Hematopoietic multipotent progenitor cell treated with erythropoietin and hydrocortisone succinate and interleukin-3 and kit ligand, for 17 days (in vitro differentiated cells): ENCODE results near the gene SARM1.

ENCODE experiments used
- DNase-seq: peaks from one replicate; pipeline ENCODE4 v3.0.0-alpha.2; 2015; ENCODE audit warnings: low spot score

Gene SARM1

DNA sequence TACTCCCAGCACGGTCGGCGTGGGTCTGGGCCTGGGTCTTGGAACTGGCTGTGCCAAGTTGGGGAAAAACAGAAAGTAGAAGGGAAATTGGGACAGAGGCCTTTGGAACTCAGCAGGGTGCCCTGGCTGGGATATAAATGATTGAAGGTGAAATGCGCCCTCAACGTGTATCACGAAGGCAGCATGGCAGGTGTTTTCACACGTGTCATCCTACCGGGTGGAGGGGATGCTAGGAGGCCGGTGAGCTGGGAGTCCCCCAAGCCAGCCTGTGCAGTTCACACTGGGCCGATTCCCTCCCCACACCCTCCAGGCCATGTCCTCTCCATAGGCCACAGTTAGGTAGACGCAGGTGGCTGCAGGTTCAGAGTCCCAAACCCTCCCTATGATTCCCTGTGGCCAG is 30.0 kb upstream of the SARM1 start:
- no peak for DNase-seq

DNA sequence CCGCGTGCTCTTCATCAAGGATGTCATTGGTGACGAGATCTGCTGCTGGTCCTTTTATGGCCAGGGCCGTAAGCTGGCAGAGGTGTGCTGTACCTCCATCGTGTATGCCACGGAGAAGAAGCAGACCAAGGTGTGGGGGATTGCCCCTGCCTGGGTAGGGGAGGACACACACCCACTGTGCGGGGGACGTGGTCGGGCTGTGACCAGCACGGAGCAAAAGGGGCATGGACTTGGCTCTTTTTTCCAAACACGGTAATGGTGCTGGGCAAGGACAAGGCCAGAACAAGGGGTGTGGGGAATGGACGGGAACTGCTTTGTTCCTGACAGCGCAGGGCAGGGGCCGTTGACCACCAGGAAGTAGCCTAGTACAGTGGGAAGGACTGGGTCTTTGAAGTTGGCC is 29.2 kb upstream of the SARM1 start:
- DNase-seq, result no peak

DNA sequence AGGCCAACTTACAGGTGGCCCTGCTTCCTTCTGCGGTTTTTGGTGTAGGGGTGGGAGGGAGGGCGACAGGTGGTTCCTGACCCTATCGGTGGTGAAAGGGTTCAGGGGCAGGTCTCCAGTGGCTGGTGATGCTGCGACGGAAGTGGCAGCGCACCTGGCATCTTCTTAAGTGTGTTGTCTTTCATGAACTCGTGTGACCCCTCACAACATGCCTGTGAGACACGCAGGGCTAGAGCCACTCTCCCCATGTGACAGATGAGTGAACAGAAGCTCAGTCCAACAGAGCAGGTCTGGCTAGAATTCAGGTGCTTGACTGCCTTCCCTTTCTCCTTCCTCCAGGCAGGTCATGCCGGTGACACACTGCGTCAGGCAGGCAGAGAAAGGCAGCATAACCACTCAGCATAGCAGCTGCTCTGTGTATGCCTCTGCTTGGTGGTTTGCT is 28.0 kb upstream of the SARM1 start:
- DNase-seq, result no peak

DNA sequence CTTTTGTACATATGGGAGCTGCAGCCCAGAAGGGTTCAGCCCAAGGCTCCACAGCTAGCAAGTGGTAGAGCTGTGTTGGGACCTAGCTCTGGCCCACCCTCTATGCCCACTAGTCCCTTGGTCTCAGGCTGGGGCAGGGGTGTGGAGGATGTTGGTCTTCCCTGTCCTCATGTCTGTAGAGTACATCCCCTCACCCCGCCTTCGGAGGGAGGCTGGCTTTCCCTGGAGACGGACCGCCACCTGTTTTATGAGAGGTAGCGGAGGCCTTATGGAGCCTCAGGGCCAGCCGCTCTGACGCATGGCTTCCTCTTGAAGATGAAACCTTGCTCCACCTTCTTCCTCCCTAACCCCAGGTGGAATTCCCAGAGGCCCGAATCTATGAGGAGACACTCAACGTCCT is 27.5 kb upstream of the SARM1 start:
- no peak for DNase-seq

DNA sequence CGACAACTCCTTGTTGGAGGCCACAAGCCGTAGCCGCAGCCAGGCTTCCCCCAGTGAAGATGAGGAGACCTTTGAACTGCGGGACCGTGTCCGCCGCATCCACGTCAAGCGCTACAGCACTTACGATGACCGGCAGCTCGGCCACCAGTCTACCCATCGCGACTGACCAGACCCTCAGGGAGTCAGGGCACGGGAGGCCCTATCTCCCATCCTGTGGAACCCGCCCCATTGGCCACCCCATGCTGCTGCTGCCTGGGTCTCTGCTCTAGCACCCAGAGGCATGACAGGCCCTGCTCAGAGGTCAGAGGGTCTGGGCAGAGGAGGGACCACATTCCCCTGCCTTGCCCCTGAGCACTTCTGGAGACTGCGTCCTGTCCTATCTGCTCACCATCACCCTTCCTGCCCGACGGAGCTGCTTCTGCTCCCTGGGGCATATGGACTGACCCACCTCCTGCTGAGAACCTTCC is 27.0 kb upstream of the SARM1 start:
- no peak for DNase-seq

DNA sequence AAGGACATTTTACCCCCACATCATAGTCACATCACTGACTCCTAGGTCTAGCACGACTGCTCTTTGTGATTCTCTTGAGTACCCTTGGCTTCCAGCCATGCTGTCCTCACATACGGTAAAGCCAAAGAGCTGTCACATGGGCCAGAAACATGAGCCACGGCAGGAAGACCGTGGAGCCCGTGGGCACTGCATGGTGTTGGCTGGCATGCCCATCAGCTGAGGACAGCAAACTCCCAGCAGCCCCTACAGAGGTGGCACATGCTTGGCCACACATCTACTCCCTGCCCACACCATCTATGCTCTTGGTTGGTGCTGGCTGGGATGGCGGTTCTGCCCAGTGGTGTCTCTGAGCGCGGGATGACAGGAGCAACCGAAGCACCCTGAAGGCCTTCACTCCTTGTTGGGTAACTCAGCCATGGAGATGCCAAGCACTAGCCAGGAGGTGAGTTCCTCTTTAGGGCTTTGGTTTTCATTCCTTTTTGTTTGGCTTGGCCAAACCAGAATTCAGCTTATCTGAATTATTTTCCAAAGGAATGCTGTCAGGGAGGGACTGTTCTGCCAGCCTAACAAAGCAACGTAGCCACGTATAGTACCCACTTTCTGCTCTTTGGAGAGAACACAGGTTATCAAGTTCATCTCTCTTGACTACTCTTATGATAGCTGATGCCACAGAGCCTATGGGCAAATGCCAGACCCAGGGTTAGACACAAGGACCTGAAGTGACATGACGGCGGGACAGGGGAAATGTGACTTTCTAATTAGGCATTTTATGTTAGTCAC is 25.9 kb upstream of the SARM1 start:
- DNase-seq, result no peak

DNA sequence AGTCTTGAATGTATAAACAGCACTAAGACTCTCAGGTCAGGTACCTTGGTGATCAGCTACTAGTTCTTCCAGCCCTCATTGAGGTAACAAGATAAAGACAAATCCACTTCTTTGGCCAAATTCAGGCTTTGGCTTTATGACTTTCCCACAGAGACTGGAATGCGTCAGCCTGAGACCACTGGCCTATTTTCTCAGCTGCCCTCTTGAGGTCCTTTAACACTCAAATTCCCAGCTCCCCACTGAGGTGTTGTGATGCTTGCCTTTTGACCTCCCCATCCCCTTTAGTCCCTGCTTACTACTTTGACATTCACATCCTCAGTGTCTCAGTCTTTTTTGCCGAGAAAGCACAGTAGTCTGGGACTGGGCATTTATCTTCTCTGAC is 25.3 kb upstream of the SARM1 start:
- DNase-seq, result no peak

DNA sequence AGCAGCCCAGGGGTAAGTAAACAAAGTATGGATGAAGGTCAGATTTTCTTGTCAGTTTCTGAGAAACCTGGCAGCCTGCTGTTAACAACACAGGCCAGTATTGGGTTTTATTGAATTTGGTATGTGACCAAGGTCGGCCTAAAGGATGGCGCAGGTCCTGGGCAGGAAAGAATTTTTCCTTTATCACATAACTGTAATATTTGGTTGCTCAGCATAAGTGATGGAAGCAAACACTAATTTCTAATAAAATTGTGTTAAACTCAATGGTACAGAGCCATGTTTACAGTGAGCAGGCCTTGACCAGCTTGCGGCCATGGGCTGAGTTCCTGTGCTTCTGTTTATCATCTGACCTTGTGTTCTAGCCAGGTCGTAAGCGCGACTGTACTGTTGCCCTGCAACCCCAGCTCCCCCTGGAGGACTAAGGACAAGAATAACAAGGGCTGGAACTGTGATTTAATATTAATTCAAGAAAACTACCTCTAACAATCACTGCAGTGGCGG is 24.7 kb upstream of the SARM1 start:
- no peak for DNase-seq

DNA sequence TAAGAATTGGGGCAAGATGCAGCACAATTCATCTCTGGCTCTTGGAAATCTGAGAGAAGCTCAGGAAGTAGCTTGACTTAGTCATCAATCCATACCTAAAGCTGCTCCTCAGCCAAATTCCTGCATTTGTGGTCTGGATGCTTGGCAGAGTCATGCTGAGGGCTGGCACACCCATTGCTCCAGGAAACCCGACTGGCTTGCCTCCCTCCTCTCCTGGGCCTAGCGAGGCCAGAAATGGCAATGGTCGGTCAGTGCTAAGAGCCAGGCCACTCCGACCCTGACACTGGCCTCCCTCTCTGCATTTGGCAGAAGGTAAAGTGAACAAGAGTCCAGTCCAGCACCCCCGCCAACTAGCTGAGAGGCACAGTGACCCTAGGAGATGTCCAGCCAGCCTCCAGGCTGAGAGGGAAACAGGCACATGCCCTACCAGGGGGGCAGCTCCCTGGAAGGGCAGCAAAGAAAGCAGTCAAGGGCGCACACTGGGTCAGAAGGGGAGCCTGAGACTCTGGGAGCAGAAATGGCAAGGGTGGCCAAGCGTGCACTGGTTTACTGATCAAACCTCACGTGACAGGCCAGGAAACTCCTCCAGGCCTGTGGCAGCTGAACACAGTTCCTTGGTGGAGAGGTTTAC is 24.1 kb upstream of the SARM1 start:
- DNase-seq, result no peak

DNA sequence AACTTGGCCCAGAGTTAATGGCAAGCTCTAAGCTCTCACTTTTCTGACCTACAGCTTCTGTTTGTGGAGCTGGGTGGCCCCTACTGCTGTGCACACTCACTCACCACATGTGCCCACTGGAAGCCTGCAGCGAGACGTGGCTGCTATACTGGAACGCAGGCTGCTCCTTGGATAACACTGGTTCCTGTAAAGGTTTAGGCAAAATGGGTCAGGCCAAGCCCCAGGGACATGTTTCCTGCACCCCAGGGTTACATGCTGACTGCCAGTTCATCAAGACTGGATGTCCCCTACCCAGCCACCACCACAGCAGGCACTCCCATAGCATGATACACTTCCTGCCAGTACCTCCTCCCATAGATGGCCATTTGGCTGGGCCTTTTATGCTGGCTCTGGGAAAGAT is 22.5 kb upstream of the SARM1 start:
- DNase-seq, result no peak

DNA sequence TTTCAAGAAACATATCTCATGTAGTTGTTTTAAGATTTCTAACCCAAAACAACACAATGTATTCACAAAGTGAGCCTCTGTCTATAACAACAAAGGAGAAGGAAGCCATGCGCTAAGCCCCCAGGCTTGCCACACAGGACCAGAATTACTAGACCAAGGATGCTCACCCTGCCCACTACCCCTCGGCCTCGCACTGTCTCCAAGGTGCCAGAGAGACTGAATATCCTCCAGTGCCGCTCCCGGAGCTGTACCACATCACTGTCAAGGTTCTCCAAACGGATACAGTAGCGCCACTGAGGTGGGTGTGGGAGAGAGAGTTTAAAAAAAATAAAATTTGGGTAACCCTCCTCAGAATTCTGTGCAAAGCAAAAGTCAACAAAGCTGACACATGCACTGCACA is 21.2 kb upstream of the SARM1 start:
- no peak for DNase-seq

DNA sequence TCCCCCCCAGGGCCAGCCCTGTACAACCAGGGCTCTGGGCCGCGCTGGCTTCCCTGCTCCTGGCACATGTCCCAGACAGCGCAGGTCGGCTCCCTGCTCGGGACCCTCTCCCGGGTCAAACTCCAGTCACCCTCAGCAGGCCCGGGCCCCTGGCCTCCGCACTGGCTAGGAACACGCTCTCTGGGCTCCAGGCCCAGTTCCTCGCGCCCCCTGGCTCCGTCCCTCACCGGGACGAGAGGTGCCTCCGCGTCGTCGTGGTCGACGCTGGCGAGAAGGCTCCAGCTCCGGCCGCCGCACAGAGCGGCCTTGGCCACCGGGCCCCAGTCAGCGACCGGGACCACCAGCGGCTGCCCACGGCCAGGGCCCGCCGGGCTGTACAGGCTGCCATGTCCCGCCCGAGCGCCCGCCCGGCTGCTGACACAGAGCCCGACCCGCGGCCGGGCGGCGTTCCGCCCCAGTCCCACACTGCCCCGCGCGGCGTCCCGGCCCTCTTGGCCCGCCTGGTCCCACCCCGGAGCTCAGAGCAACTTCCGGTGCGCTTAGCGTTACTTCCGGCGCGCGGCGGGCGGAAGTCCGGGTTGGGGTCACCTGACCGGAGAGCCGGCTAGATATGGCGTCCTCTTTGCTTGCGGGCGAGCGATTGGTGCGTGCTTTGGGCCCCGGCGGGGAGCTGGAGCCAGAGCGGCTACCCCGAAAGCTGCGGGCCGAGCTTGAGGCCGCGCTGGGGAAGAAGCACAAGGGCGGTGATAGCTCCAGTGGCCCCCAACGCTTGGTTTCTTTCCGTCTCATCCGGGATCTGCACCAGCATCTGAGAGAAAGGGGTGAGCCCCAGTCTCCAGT is 14.2 kb upstream of the SARM1 start, which contains the start of gene POLDIP2:
Gene POLDIP2 (minus strand): TSS at position 467 of the 840 bp plus-strand sequence. CDS start 79 bp downstream, at position 388.
- DNase-seq, result peak; percentile 96

DNA sequence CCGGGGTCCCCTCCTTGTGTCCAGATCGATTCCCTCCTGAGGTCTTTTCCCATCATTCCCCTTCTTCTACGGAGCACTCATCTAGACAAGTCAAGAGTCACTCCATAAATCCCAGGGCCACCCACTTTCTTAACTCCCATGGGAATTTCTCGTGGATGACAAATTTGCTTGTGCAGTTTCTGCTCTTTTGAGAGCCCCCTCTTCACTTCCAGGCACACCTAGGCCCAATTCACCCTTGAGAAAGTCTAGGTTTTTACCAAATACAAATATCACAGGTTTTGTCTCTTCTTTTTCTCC is 13.6 kb upstream of the SARM1 start:
- DNase-seq, result no peak

DNA sequence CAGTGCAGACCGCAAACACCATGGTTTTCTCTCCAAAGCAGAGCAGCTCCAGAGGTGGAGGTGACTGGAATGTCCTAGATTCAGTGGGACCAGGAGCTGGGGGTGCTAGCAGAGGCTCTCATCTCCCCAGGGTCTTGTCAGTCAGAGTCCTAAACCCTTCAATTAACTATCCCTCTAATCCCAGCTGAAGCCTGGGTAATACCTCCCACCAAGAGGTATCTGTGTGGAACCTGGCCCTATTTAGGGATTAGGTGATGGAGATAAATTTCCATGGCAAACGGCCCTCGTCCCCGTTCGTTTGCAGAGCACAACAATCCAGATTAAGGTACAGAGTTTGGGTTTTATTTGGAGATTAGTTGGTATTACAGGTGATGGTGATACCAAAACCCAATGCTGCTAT is 8.3 kb upstream of the SARM1 start:
- no peak for DNase-seq

DNA sequence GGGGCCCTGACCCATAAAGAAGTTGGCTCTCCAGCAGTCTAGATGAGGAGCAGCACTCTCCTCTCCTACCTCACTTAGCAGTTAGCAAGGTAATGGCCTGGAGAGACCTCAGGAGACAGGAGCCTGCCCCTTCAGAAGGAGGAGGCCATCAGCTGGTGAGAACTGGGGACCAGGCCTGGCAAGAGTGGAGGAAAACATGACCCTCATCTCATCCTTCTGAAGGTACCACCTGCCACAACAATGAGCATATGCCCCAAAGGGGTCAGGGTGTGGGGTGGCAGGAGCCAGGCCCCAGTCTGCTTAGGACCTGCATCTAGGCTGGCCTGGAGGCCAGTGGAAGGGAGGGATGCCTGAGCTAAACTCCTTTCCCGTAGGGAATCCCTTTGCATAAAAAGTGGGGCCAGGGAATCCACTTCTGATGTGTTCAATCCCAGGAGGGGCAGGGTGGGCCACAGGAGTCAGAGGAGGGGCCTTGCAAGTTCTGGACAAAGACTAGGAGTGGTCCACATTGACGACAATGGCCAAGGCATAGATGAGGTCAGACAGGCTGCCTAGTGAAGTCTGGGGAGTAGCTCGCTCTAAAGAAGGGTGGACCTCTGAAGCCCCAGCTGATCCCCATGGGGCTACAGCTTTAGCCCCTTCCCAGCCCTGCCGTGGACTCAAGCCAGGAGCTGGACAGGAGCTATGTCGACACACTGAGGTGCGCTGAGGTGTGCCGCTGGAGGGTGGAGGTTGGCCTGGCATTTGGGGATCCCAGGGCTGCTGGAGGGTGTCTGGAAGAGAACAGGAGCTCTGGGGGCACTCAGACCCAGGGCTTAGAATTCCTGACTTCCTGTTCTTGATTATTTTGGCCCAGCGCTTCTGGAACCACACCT is 7.5 kb upstream of the SARM1 start:
- DNase-seq, result no peak

DNA sequence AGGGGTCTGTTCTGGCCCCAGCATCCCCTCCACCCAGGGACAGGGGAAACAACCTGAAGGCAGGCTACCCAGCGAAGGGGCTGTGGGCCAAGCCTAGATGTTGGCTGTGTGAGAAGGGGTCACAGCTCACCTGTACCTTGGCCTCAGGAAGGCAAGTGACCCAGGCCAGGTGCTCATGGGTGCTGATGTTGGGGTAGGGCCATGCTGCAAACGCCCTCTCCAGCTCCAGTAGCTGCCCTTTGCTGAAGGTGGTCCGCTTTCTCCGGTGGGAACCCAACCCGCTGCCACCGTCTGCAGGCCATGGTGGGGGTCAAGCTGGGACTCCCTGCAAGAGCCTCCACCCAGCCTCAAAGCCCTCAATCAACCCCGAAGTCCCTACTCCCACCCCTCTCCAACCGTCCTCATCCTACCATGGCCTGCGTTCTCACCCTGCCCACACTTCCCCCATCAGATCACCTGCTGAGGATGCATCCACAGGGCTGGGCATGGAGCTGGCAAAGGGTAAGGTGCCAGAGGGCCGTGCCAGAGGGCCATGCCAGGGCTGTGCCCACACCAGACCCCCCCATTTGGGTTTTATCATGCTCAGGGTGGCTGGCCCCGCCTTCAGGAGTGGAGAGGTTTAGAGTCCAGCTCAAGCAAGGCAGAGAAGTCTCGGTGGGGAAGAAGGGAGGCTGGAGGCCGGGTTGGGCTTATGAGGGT is 6.7 kb upstream of the SARM1 start, which contains the start of gene SEBOX:
Gene SEBOX (minus strand): TSS at position 535 of the 699 bp plus-strand sequence. CDS start 48 bp downstream, at position 487.
- no peak for DNase-seq

DNA sequence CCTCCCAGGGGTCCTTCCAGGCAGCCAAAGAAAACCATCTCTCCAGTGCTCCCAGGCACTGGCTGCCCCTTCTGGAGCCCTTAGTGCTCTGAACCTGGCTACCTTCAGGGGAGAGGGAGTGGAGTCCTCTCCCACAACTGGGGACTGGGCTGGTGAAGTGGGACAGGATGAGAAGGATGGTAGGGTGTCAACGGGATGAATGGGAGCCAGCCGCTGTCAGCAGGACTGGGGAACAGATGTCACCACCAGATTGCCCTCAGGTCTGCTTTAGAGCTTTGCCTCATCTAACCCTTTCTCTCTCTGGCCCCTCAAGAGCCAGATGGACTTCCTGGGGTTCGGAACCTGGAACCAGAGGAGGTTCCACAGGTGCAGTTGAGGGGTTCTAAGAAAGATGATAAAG is 6.0 kb upstream of the SARM1 start:
- no peak for DNase-seq

DNA sequence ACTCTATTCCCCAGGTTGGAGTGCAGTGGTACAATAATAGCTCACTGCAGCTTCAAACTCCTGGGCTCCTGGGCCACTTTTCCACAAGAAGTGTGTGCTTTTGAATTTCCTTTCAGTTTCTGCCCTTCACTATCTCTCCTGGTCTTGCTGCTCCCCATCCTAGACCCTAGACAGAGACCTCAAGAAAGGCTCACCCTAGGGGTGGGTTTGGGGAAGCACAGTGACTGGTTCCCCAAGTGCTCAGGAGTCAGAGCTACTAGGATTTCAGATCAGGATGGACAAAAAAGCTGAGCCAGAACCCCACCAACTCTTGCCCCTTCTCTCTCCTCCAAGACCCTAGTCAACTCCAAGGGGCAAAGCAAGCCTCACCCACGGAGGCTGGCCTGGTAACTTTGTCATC is 4.9 kb upstream of the SARM1 start:
- DNase-seq, result no peak

DNA sequence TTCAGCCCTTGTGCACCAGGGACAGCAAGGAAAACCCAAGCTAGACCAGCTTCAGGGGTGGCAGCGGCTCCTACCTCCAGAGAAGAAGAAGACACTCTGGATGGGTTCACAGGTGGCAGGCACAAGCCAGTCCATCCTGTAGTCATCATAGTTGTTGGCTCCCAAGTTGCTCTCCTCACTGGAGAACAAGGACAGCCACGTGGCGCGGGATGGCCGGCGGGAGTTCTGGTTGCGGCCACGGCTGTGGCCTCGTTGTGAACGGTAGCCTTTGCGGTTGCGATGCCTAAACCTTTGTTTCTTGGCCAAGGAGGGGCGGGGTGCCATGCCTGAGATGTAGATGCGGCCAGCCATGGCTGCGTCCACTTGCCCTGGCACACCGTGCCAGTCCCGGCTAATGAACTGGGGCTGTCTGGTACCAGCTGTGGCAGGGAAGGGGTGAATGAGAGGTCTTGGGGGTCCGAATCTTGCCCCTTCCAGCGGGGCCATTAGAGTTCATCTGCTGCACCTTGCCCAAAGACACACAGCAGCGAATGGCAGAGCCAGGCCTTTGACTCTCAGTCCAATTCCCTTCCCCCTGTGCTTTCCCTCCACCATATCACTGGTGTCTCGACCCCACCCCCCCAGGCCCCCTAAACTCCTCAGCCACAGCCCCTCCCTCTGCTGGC is 3.7 kb upstream of the SARM1 start:
- DNase-seq, result no peak

DNA sequence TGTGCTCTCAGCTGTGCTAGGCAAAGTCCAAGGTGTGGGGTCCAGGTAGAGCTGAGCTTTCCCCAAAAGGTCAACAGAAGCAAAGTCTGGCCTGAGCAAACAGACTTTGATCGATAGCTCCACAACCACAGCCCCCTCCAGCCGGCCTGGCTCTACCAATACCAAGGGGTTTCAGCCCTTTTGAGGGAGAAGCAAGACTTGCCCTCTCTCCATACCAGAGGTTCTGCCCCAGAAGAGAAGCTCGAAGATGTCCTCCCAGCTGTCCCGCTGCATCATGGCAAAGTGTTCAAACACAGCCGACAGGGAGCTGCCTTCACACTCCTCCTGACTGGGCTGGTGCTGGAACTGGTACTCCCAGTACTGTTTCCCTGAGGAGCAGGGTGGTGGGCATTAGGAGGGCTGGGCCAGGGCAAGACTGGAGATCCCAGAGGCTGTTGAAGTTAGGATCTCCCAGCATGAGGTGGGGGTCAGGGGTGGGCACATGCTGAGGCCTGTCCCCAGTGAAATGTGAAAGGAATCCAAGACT is 3.1 kb upstream of the SARM1 start:
- no peak for DNase-seq
